Neuron (in vitro differentiated cells): Measurements from ENCODE around the gene WFS1.

Source experiments
- H2AFZ ChIP-seq: one replicate; pipeline ENCODE4 v1.6.1; 2013; ENCODE audit warnings: low read depth, mild to moderate bottlenecking, inconsistent platforms, low read length, moderate library complexity
- H3K27me3 ChIP-seq: one replicate; pipeline ENCODE4 v1.6.1; 2013; ENCODE audit warnings: low read length; ENCODE audit not compliant: insufficient read depth
- H3K36me3 ChIP-seq: one replicate; pipeline ENCODE4 v1.6.1; 2013; ENCODE audit warnings: low read length; ENCODE audit not compliant: insufficient read depth
- H3K4me1 ChIP-seq: one replicate; pipeline ENCODE4 v1.6.1; 2013; ENCODE audit warnings: low read length; ENCODE audit not compliant: insufficient read depth
- H3K4me3 ChIP-seq: 2 replicates; pipeline ENCODE4 v1.5.1; 2013; ENCODE audit warnings: mild to moderate bottlenecking, low read length, moderate library complexity
- H3K9me3 ChIP-seq: one replicate; pipeline ENCODE4 v1.6.1; 2013; ENCODE audit warnings: low read length

Gene WFS1

DNA sequence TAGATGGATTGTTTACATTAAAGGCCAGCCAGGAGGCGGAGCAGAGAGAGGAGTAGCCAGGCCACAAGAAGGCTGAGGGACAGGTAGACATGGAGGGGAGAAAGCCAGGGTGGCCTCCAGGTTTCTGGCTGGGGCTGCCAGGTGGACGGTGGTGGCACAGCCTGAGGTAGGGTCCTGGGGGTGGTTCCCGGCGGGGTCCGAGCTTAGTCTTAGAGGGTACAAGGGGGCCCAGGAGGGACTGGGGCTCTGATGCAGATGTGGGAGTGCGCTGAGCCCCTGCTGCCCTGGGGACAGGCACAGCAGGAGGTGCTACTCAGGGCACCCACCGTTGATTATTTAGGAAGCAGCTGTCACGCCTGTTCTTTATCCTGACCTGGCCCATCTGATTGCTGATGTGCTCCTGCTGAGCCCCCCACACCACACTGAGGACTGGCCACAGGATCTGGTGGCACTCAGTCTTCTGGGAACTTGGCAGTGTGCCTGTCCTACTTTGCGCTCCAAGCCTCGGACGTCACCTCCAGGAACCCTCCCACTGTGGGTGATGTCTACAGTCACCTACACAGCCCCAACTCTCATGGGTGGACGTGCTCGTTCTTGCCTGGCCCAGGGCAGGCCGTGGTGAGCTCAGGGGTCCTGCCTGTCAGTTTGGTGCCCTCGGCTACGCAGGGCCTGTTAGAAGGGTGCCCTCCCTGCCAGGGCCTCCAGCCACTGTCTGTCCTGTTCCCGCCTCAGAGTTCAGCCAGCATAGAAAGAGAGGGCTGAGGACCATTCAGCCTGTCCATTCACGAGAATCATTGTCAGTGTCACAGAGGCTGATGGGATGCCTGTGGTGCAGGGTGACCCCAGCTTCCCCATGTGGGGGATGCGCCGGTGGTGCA lies 12.0 kb downstream of the WFS1 start:
- Histone ChIP-seq H3K4me3 (no peak overlapping the region), H3K4me1 (peaks cover 20% of the 10 kb centered on the region), H3K27me3 (no peaks in the 10 kb centered on the region), H3K9me3 (no peaks in the 10 kb centered on the region), H2AFZ (no peak overlapping the region), H3K36me3 (peaks cover 7% of the 10 kb centered on the region)

DNA sequence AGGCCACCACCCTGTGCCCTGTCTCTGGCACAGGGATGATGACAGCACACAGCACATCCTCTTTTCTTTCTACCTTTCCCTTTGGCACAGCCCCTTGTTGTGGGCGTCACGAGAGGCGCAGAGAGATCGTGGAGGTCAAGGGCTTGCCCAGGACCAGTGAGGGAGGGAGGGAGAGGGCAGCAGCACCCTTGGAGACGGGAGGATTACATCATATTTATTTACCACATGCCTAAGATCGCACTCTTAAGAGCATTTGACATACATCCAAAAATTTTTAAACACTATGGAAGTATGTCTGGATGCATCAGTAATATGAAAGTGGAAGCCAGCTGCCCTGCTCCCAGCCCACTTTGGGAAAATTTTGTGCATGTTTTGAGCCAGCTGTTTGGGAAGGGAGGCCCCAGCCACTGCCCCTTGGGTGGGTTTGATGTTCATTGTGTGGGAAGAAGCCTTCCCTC lies 12.7 kb downstream of the WFS1 start:
- Histone ChIP-seq H3K4me1 (peaks cover 15% of the 10 kb centered on the region), H3K4me3 (no peak overlapping the region), H3K9me3 (no peaks in the 10 kb centered on the region), H3K36me3 (peaks cover 10% of the 10 kb centered on the region), H2AFZ (no peak overlapping the region), H3K27me3 (no peaks in the 10 kb centered on the region)

- peaks cover 15% of the 10 kb centered on the region for H3K4me1 ChIP-seq
- H3K9me3 ChIP-seq = no peaks in the 10 kb centered on the region
- no peak overlapping the region for H3K4me3 ChIP-seq
- no peaks in the 10 kb centered on the region for H3K27me3 ChIP-seq
- H3K36me3 ChIP-seq = peaks cover 8% of the 10 kb centered on the region
- H2AFZ ChIP-seq = no peak overlapping the region
Measured at GRCh38 chr4:6283282-6283681, 13.6 kb downstream of the WFS1 start.

DNA sequence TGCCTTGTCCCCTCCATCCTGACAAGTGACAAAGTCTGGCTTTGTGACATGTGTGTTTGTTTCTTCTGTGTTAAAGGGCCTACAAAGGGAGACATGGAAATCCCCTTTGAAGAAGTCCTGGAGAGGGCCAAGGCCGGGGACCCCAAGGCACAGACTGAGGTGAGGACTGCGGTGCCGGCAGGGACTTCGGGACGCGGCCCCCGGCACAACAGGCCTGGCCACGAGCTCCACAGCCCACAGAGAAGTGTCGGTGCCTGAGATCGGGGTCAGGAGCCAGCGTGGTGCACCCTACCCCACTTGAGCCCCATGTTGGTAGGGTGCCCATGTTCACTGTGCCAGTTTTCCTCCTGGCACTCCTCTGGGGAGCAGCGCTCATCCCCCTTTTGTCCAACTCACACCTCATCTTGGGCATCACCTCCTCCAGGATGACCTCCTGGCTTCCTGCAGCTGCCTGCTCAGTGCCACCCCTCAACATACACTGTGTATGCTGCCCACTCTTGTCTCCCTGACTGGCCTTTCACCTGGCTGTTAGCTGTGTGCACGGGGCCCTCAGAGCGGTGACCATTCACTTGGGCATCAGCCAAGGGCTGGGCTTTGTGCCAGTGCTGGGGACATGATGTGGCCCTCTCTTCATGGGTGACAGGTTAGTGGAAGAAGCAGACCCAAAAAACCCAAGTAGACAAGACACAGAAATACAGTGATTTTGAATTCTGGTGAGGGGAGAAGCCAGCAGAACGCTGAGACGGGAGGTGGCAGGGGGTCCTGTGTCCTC lies 17.6 kb downstream of the WFS1 start:
- H3K36me3 ChIP-seq = peaks cover 24% of the 10 kb centered on the region
- no peaks in the 10 kb centered on the region for H3K9me3 ChIP-seq
- H3K4me3 ChIP-seq = no peak overlapping the region
- peaks cover 5% of the 10 kb centered on the region for H3K4me1 ChIP-seq
- no peaks in the 10 kb centered on the region for H3K27me3 ChIP-seq
- H2AFZ ChIP-seq = no peak overlapping the region

GRCh38 chr4:6288342-6288741 lies 18.7 kb downstream of the WFS1 start:
- no peaks in the 10 kb centered on the region for H3K4me1 ChIP-seq
- H3K27me3 ChIP-seq = no peaks in the 10 kb centered on the region
- no peak overlapping the region for H3K4me3 ChIP-seq
- no peak overlapping the region for H2AFZ ChIP-seq
- peaks cover 27% of the 10 kb centered on the region for H3K36me3 ChIP-seq
- no peaks in the 10 kb centered on the region for H3K9me3 ChIP-seq

GRCh38 chr4:6288871-6289270 lies 19.2 kb downstream of the WFS1 start:
- Histone ChIP-seq H3K27me3 (no peaks in the 10 kb centered on the region), H3K36me3 (peaks cover 27% of the 10 kb centered on the region), H3K4me1 (no peaks in the 10 kb centered on the region), H3K9me3 (no peaks in the 10 kb centered on the region), H3K4me3 (no peak overlapping the region), H2AFZ (no peak overlapping the region)

DNA sequence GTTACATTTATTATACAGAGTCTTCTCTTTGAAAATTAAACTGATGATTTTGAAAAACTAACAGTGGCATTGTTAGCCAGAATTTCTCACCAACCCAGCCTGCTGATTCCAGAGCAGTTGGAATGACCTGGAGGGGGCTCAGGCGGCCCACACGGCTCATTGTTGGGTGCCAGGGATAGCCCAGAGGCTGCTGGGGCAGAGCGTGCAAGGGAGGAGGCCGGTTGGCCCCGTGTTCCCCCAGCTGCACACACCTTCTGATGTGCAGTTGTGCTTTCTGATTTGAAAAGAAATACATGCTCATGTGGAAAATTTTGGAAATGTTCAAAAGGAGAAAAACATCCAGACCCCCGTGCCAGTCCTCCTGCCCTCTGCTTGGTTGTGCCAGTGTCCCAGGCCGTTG lies 20.6 kb downstream of the WFS1 start:
- Histone ChIP-seq H3K27me3 (no peaks in the 10 kb centered on the region), H2AFZ (no peak overlapping the region), H3K4me3 (no peak overlapping the region), H3K4me1 (no peaks in the 10 kb centered on the region), H3K36me3 (peaks cover 40% of the 10 kb centered on the region), H3K9me3 (no peaks in the 10 kb centered on the region)

GRCh38 chr4:6290769-6291547 lies 21.3 kb downstream of the WFS1 start:
- Histone ChIP-seq H3K4me1 (no peaks in the 10 kb centered on the region), H3K36me3 (peaks cover 40% of the 10 kb centered on the region), H3K27me3 (no peaks in the 10 kb centered on the region), H3K4me3 (no peak overlapping the region), H3K9me3 (no peaks in the 10 kb centered on the region), H2AFZ (no peak overlapping the region)

DNA sequence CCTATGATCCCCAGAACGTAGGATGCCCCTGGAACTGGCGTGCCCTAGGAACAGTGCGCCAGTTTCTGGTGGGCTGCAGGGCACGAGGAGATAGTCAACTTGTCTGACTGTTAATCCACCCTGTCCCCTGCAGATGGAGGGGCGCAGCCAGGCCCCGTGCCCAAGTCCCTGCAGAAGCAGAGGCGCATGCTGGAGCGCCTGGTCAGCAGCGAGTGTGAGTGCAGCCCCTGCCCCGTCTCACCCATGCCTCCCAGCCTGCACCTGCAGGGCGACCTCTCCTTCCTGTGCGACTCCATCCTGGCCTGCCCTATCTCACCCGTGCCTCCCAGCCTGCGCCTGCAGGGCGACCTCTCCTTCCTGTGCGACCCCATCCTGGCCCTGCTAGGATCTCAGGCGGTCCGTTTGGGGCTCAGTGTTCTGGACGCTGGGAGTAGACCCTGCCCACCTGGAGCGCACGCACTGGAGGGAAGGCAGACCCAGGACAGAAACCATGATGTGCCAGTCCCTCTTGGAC lies 22.2 kb downstream of the WFS1 start:
- Histone ChIP-seq H3K27me3 (no peaks in the 10 kb centered on the region), H3K9me3 (no peaks in the 10 kb centered on the region), H3K36me3 (peaks cover 37% of the 10 kb centered on the region), H3K4me1 (no peaks in the 10 kb centered on the region), H3K4me3 (no peak overlapping the region), H2AFZ (no peak overlapping the region)

DNA sequence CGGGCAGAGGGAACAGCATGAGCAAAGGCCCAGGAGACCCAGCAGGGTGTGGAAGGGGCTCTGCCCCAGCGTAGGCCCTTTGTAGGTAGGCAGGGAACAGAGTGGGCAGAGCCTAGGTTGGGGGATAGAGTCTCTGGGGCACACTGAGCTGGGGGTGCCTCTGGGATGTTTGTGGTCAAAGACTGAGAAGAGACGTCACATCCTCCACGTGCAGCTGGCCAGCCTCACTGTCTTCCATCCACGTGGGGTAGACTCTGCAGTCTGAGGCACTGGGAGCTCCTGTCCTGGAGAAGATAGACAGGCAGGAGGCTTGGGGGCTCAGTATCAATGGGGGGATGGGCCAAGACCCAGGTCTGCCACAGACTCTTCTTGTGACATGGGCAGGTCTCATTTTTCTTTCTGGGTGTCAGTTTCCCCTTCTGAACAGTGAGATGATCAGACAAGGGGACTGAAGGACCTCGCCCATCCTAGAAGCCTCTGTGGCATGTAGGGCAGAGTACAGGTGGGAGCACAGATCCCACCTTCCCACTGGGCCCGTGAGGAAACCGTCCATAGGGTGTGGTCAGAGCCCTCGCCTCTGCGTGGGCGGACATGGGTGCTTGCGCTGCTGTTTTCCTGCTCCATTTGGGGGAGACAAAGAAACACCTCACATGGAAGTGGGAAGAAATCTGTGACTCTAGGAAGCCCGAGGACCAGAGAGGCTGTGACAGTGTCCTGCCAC lies 22.9 kb downstream of the WFS1 start:
- peaks cover 32% of the 10 kb centered on the region for H3K36me3 ChIP-seq
- H3K4me1 ChIP-seq = no peaks in the 10 kb centered on the region
- no peak overlapping the region for H3K4me3 ChIP-seq
- no peaks in the 10 kb centered on the region for H3K27me3 ChIP-seq
- no peaks in the 10 kb centered on the region for H3K9me3 ChIP-seq
- H2AFZ ChIP-seq = no peak overlapping the region

DNA sequence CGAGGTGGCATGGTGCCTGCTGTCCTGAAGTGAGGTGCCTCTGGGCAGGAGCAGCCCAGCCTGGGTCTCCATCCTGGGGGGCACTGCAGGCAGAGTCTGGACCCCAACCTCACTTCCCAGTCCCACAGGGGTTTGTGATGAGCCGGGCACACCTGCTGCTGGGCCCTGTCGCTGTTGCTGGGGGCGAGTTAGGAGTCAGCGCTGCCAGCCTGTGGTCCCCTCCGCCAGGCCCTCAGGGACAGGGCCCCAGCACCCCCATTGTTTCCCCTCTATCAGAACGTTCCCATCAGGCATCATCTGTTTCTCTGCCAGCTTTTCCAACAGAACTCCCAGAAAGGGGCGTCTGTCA lies 23.4 kb downstream of the WFS1 start:
- Histone ChIP-seq H2AFZ (no peak overlapping the region), H3K4me3 (no peak overlapping the region), H3K9me3 (no peaks in the 10 kb centered on the region), H3K4me1 (no peaks in the 10 kb centered on the region), H3K36me3 (peaks cover 32% of the 10 kb centered on the region), H3K27me3 (no peaks in the 10 kb centered on the region)

DNA sequence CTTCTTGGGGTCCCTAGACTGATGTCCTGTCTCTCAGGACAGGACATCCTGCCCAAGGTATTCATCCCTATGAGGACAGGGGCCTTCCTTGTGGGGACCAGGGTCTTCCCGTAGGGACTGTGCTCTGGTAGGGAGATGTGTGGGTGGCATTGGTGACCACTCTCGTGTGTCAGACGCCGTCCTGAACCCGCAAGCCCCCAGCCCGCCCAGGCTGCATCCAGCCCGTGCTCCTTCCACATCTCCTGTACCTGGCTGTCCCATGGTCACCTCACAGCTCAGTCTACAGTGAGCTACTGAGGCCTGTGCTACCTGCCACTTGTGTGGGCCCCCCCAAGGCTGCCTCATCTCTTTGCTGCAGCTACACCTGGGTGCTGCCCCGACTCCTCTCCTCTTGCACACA lies 24.0 kb downstream of the WFS1 start:
- Histone ChIP-seq H3K27me3 (no peaks in the 10 kb centered on the region), H2AFZ (no peak overlapping the region), H3K36me3 (peaks cover 32% of the 10 kb centered on the region), H3K9me3 (no peaks in the 10 kb centered on the region), H3K4me3 (no peak overlapping the region), H3K4me1 (no peaks in the 10 kb centered on the region)
